ENCODE data around the gene TRIM10. TPM values are rescaled to one million over a fixed set of nuclear protein-coding genes. Genes with fewer than 3 reads are reported as not detected.
A peak's percentile ranks its signal among the peaks of the same experiment; 100 is the strongest.

The TRIM10 gene
- total RNA-seq, 6 experiments from 2014 or later, result 0.74 to 2.4 (median 1.4) TPM

DNA sequence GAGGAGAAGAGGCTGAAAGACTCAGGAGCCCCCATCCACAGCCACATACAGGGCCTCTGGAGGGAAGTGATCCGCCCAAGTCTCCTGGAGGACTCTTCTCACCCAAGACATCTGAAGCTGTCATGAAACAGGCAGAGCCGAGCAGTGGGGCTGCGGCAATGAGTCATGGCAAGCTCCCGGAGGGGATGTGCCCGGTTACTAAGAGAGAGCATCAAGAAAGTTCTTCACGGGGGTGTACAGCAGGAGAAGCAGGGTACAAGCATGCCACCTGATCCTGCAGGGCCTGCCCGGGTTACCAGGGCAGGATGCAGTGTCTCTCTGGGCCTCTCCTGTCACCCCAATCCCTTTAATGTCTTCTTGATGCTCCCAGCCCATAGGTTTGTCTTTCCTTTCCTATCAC lies 31.1 kb upstream of the TRIM10 start:
- no CpG with 5 or more reads among the region's 7 CpGs for WGBS (ENCODE audit: insufficient coverage, low coverage, low lambda C conversion rate, missing lambda C conversion rate)
- ATAC-seq (peak in 1 of 4 donors; percentile 18), DNase-seq (no peak)
- Histone ChIP-seq H3K4me3 (no peak overlapping the region), H3K27ac (no peak overlapping the region), H3K9me3 (no peaks in the 10 kb centered on the region), H3K27me3 (no peaks in the 10 kb centered on the region), H3K4me1 (no peaks in the 10 kb centered on the region), H3K36me3 (peaks cover 0 to 73% (median 34%) of the 10 kb centered on the region in 4 donors)
- intact Hi-C loops (cut with DNase I), result no loop called here
- TF ChIP-seq, protein P1, sequence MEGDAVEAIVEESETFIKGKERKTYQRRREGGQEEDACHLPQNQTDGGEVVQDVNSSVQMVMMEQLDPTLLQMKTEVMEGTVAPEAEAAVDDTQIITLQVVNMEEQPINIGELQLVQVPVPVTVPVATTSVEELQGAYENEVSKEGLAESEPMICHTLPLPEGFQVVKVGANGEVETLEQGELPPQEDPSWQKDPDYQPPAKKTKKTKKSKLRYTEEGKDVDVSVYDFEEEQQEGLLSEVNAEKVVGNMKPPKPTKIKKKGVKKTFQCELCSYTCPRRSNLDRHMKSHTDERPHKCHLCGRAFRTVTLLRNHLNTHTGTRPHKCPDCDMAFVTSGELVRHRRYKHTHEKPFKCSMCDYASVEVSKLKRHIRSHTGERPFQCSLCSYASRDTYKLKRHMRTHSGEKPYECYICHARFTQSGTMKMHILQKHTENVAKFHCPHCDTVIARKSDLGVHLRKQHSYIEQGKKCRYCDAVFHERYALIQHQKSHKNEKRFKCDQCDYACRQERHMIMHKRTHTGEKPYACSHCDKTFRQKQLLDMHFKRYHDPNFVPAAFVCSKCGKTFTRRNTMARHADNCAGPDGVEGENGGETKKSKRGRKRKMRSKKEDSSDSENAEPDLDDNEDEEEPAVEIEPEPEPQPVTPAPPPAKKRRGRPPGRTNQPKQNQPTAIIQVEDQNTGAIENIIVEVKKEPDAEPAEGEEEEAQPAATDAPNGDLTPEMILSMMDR (IDR thresholded peaks at IDR 0.05), result no peak
- no peak for TF ChIP-seq POLR2A (IDR thresholded peaks at IDR 0.05)

DNA sequence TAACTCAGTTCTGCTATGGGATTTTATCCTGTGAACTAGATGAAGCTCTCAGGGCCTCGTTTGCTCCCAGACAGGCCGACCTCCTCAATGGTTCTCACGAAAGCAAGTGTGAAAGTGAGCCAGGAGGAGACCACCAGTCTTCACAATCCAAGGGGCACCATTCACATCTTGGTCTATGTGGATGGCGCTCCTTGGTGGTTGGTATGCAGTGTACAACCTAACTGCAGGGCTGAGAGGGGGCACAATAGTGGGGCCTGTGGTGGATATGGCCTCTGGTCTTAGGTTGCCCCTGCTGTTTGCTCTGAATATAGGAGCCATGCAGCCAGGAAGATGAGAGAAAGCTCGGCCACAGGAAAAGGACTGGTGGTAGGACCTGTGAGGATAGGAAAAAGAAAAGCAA lies 27.5 kb upstream of the TRIM10 start:
- ATAC-seq (no peak), DNase-seq (no peak)
- H3K27ac ChIP-seq, result no peak overlapping the region
- H3K36me3 ChIP-seq, result peaks cover 0 to 64% (median 32%) of the 10 kb centered on the region in 4 donors
- TF ChIP-seq, protein P1 (IDR thresholded peaks at IDR 0.05), result no peak
- no peak for TF ChIP-seq POLR2A (IDR thresholded peaks at IDR 0.05)
- 94% methylated on average over 2 of the region's 5 CpGs for WGBS (ENCODE audit: insufficient coverage, low coverage, low lambda C conversion rate, missing lambda C conversion rate)
- no peaks in the 10 kb centered on the region for H3K9me3 ChIP-seq
- intact Hi-C loops (cut with DNase I), result no loop called here
- H3K27me3 ChIP-seq, result no peaks in the 10 kb centered on the region
- H3K4me3 ChIP-seq, result no peak overlapping the region
- H3K4me1 ChIP-seq, result no peaks in the 10 kb centered on the region

DNA sequence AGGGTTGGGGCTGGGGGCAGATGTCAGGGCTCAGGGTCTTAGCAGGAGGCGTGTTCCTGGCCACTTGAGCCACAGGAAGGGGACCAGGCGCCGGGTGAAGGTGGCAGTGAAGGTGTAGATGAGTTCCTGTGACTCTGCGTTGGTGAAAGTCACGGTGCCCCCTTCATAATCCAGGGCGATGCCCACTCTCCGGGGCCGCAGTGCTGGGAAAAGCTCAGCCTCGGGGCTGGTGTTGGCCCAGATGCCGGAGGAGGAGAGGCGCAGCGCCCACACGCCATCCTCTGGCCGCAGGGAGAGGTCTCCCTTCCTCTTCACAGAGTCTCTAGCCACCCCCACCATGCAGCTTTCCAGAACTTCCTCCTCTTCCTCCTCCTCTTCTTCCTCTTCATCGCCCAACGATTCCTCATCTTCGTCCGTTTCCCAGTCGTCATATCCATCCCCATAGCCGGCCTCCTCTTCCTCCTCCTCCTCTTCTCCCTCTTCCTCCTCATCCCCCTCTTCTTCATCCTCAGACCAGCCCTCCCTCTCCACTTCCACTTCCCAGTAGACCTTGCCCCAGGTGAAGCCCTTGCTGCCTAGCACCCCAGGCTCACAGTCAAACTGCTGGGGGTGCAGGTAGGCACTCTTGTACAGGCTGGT lies 25.0 kb upstream of the TRIM10 start:
- WGBS (ENCODE audit: insufficient coverage, low coverage, low lambda C conversion rate, missing lambda C conversion rate), result no CpG with 5 or more reads among the region's 20 CpGs
- H3K4me1 ChIP-seq, result no peaks in the 10 kb centered on the region
- TF ChIP-seq, protein P1 (IDR thresholded peaks at IDR 0.05), result no peak
- no peak for TF ChIP-seq POLR2A (IDR thresholded peaks at IDR 0.05)
- H3K36me3 ChIP-seq, result peaks cover 0 to 49% (median 31%) of the 10 kb centered on the region in 4 donors
- no peak overlapping the region for H3K4me3 ChIP-seq
- intact Hi-C loops (cut with DNase I), result no loop called here
- H3K27ac ChIP-seq, result no peak overlapping the region
- no peaks in the 10 kb centered on the region for H3K27me3 ChIP-seq
- peak in 3 of 4 donors; percentile 15 to 37 (median 23) for ATAC-seq
- no peak for DNase-seq
- no peaks in the 10 kb centered on the region for H3K9me3 ChIP-seq

DNA sequence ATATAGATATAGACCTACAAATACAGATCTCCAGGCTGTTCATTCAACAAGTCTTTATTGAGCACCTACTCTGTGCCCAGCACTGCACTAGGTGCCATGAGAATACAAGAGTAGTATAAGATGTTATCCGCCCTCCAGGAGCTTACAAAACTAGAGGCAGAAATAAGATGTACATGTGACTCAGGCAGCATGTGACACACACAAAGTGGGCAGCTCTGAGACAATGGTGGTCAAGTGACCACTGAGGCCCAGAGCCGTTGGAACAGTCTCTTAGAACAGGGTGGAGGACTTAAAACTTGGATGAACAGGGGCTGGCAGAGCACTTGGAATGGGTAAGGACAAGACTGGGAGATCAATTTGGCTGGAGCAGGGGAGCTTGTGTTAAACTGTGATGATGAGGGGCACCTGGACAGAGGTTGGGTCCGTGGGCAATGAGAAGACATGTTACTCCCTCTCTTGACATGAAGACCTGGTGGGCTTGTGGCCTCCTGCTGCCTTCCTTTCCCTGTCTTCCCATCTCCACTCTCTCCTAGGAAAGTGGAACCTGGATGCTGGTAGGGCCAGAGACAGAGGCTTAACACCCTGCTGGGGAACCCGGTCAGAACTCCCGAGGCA lies 23.5 kb upstream of the TRIM10 start:
- Histone ChIP-seq H3K36me3 (peaks cover 0 to 36% (median 25%) of the 10 kb centered on the region in 4 donors), H3K27me3 (no peaks in the 10 kb centered on the region), H3K27ac (no peak overlapping the region), H3K9me3 (no peaks in the 10 kb centered on the region), H3K4me1 (no peaks in the 10 kb centered on the region), H3K4me3 (no peak overlapping the region)
- peak in 2 of 4 donors; percentile 24 to 39 for ATAC-seq
- intact Hi-C loops (cut with DNase I), result no loop called here
- DNase-seq, result no peak
- 68% methylated on average over 2 of the region's 5 CpGs for WGBS (ENCODE audit: insufficient coverage, low coverage, low lambda C conversion rate, missing lambda C conversion rate)
- TF ChIP-seq, protein P1 (IDR thresholded peaks at IDR 0.05), result no peak
- TF ChIP-seq POLR2A (IDR thresholded peaks at IDR 0.05), result no peak

All from right lobe of liver (tissue), 6 donors.